AG08395 (cell line): Measurements from ENCODE around the gene AK8.
A peak's percentile ranks its signal among the peaks of the same experiment; 100 is the strongest.

Experiments
- DNase-seq: peaks from one replicate; pipeline ENCODE4 v3.0.0; 2012; ENCODE audit warnings: mixed read lengths, low spot score

Gene AK8

DNA sequence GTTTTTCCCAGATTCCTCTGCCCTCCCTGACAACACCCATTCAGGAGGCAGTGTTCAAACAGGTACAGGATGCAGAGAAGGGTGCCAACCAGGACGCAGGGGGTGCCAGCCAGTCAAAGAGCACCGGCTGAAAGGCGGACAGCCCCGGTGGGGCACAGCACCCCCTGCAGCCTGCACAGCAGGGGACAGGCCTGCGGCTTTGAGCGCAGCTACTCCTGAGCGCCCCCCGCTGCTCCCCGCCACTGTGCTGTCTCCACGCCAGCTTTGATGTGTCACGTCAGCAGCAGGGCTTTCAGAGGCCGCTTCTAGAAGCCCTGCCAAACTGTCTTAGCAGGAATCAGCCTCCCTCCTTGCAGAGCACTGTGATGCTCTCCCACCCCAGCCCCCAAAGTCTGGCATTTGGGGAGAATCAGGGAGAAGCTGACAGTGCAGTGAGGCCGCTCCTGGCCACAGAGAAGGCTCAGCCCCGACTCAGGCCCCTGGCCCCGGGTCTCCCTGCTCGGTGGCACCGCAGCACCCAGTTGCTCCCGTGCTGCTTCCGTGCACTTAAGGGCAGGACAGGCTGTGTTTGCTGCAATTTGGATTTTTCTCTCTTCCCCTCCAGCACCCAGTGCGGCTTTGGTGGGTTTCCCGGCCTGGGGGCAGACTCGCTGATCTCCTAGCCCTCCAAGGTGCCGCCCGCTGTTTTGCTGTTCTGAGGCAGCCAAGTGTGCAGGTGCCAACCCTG is 20.3 kb downstream of the AK8 start:
- DNase-seq: peak; percentile 67

DNA sequence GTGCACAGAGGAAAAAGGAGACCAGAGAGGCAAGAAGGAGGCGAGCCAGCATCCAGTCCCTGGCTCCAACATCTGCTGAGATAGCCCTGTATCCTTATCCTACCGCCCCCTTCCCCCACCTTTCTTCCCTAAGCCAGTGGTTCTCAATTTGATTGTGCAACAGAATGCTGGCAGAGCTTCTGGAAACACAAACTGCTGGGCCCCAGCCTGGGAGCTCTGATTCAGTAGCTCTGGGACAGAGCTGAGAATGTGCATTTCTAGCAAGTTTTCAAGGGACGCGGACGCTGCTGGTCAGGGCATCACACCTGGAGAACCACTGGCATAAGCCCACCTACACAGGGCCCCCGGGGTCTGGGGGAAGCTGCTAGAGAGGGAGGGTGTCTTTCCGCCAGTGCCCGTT is 21.1 kb downstream of the AK8 start:
- DNase-seq: peak; percentile 76

GRCh38 chr9:132855904-132856303 is 22.2 kb downstream of the AK8 start:
- no peak for DNase-seq

DNA sequence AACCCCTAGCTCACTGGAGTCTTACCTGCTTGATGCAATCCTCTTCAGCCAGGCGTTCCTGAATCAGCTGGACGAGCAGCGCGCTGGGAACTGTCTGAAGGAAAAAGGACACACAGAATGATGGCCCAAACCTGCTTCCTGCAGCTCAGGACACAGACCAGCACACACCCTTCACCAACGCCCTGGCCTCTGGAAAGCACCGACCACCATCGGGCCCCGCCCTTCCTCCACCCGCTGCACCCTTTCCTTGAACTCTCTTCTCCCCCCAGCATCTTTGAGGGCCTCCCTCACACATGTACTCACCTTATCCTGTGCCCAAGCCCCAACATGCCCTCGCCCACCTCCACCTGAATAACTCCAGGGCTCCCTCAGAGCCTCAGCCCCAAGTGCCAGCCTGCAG is 23.3 kb downstream of the AK8 start:
- DNase-seq: no peak

DNA sequence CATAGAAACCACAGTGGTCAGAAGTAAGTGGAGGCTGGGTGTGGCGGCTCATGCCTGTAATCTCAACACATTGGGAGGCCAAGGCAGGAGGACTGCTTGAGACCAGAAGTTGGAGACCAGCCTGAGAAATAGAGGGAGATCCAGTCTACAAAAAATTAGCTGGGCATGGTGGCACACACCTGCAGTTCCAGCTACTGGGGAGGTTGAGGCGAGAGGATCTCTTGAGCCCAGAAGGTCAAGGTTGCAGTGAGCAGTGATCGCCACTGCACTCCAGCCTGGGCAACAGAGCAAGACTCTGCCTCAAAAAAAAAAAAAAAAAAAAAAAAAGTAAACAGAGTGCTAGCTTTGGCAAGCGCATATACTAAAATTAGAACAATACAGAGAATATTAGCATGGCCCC is 24.6 kb downstream of the AK8 start:
- DNase-seq: no peak

- no peak for DNase-seq
These were observed 28.8 kb downstream of the AK8 start for GRCh38 chr9:132849185-132849706.

DNA sequence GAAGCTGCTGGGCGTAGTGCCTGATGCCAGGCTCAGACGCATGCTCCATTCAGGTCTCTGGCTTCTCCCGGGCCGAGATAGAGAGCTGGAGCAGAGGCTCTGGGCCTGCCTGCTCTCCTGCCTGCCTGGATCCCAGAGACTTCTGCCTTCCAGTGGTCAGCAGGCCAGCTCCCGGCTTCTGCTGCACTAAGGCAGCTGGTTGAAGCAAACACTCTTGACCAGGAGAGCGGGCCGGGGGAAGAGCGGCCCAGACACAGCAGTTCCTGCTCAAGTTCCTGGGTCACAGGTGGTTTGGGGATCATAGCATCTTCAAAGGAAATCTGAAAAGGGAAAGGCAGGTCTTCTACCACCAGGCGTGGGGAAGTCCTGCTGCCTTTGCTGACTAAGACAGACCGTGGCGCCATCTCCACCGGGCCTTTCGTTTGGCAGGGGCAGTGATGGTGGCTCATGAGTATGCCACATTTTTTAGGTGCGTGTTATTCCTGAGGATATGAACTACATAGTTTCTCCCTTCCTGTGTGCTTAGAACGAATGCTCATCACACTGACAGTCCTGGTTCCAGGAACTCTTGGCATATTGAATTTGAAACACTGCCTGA is 31.1 kb downstream of the AK8 start:
- DNase-seq: no peak

DNA sequence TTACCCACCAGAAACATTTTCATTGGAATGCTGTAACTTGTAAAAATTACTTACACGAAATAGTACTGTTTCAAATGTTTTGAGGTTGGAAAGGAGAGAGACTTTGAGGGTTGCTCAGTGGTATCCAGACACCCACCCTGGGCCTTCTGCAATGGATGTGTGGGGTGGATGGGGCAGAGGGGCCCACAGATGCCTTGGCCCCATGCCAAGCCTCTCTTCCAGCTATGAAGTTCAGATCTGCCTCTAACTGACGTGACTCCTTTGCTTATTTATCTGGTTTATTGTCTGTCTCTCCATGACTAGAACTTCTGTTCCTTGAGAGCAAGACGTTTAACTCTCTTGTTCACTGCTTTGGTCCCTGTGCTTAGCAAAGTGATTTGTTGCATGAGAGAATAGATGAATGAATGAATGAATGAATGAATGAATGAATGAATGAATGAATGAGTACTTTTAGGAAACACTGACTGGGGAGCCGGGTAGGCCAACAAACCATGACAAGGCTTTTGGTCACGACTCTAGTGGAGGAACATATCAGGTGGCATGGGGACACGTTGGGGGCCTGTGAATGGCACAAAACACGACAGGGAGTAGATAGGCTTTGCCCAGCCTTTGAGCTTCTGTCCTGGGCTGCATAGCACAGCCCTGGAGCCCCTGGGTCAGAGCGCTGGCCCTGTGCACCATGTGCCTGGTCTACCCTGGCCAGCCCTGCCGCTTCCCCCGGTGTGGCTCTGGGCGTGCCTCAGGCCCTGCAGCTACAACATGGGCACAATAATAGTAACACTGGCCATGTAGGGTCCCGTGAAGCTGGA is 31.8 kb downstream of the AK8 start:
- no peak for DNase-seq

- DNase-seq: no peak
These were observed 35.7 kb downstream of the AK8 start for GRCh38 chr9:132842124-132843044.

DNA sequence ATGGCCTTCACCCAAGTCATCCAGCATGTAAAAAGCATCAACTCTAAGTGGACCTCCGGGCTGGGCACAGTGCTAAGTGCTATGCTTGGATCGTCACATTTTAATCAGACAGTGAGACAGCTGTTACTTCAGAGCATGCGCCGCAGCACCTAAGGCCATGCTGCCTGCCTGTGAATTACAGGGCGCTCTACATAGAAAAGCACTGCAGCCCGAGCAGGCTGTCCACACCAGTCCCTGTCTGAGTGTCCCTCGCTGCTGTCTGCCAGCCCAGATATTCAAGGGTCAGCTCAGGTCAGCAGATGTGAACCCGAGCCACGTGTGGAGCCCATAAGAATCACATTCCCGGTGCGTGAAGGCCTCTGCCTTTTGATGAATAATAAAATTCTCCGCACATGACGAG is 37.1 kb downstream of the AK8 start:
- no peak for DNase-seq

DNA sequence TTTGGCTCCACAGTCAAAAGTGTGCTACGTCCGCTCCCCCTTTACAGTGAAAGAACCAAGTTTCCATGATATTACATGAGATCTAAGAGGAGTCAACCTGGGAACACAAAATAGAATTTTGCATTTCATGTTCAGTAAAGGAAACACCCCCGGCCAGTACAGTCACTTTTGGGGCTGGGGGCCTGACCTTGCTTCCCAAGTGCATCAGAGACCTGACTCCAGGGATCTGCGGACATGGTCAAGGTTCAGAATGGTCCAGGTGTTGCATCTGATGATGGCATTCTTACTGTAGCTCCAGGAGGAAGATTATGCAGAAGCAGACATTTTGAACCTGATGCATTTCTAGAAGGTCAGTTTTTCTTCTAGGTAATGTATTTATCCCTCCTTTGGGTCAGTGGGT is 39.8 kb downstream of the AK8 start:
- no peak for DNase-seq

- DNase-seq: no peak
These were observed 40.4 kb downstream of the AK8 start for GRCh38 chr9:132837501-132838286.

DNA sequence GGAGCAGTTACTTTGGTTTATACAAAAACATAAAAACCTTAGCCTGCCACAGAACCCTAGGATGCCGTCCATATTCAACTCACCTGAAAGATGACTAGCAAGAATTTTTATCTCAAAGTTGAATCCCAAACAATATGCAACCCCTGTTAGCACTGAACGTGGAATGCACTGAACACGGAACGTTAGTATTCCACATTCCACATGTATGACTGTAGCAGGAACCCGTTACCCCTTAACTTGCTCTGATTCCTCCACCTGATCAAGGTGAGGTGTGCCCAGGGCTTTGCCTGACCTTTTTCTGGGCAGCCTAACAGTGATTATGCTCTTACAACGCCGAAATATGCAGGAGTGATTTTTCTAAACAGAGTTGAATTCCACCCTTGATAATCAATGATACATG is 43.7 kb downstream of the AK8 start:
- DNase-seq: no peak

- peak; percentile 15 for DNase-seq
These were observed 44.4 kb downstream of the AK8 start for GRCh38 chr9:132833550-132834121.

DNA sequence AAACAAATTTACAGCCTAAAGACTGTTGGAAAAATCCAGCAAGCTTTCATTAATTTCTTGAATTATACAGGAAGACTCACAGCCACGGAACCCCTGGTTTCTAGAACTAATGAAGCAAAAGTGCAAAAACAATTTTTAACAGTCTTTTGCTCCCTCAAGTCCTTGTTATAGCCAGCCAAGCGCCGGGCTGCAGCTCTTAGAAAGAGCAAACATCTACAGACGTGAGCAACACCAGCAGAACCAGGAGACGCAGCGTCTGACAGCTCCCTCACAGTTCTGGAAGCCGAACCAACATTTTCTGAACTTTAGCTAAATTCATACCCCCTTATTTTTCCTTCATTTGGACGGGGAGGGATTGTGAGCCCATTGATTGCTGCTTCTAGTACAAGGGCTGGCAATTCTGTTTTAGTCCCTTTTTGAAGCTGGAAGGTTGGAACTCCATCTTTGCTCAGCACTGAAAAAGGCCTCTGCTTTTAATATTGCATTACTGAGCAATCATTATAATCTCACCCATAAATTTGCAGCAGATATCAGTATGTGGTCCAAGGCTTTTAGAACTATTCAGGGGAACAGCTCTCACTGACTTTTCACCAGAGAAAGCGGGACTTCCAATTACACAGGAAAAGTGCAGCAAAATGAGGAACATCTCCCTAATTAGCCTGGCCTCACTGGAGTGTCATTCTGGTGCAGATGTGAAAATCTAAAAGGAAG is 45.8 kb downstream of the AK8 start:
- no peak for DNase-seq

- DNase-seq: no peak
These were observed 49.8 kb downstream of the AK8 start for GRCh38 chr9:132828201-132828770.

DNA sequence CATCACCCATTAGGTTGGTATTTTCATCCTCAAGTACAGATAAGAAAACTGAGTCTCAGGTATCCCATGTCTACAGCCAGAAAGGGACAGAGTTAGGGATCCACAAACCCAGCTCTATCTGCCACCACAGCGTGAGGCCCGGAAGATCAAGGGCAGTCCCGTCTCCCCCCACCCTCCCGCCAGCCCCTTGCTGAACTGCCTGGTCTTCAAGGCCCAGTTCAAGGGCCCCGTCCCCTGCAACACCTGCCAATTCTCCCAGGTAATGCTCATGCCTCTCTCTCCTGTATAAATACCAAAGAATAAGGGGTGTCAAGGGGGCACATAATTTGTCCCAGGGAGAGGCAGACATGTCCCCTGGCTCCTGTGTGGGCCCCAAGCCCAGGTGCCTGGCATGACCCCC is 50.7 kb downstream of the AK8 start:
- no peak for DNase-seq

DNA sequence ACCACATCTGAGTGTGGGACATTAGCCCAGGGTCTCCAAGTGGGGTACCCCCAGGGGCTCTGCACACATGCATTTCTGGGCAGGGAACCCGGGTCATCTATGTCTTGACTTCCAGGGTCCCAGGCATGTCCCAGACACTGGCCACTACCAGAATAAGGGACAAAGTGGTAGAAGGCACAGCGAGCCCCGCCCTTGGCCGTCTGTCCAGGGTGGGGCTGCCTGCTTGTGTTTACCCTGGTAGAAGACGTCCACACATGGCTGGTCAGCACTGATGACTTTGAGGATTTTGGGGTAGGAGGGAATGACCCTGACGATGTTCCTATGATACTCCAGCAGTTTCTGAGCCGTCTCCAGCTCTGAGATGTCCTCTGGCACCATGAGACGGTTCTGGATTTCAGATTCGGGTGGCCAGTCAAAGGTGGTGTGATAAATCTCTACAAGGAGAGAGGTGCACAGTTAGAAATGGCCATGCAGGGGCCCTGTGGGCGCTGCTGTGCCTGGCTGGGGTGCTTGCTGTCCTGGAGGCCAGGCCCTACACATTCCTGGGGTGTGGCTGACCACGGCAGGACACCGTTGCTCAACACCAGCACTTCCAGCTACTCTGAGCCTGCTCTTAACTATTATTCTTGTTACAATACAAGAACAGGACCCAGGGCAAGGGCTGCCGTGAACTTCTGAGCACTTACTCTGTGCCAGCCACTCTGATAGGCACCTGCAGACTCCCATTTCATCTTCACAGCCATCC is 51.3 kb downstream of the AK8 start:
- DNase-seq: no peak

GRCh38 chr9:132826131-132826530 is 52.0 kb downstream of the AK8 start:
- DNase-seq: no peak
